PFSK-1 (cell line): ENCODE measurements around the gene APH1B.

Source experiments
- FOXP2 ChIP-seq: optimal IDR thresholded peaks from 2 replicates; pipeline ENCODE3; 2011; ENCODE audit warnings: borderline replicate concordance, control low read depth, inconsistent platforms; ENCODE audit not compliant: insufficient read depth; ENCODE audit errors: extremely low read length, extremely low read depth
- POLR2AphosphoS5 ChIP-seq: IDR thresholded peaks from 2 replicates; pipeline ENCODE4 v1.6.1; 2012; ENCODE audit warnings: low read depth, mild to moderate bottlenecking, control low read depth, low read length, moderate library complexity
- SIN3A ChIP-seq: IDR thresholded peaks from 2 replicates; pipeline ENCODE4 v1.6.1; 2012; ENCODE audit warnings: mild to moderate bottlenecking, low read length, moderate library complexity, borderline replicate concordance; ENCODE audit not compliant: insufficient read depth
- TAF1 ChIP-seq: IDR thresholded peaks from 2 replicates; pipeline ENCODE4 v1.6.1; 2012; ENCODE audit warnings: low read length, control low read depth, borderline replicate concordance; ENCODE audit not compliant: insufficient read depth
- TF ChIP-seq, protein P1 (sequence below), 2 experiments: IDR thresholded peaks; 2 replicates each; pipeline versions ENCODE4 v1.6.1 to v1.8.0; 2011 to 2012; ENCODE audit warnings: low read depth in 2 of 2, low read length in 2 of 2, control low read depth in 1 of 2, inconsistent platforms in 1 of 2, mild to moderate bottlenecking in 1 of 2, moderate library complexity in 1 of 2; ENCODE audit not compliant: insufficient read depth in 1 of 2

APH1B gene

GRCh38 chr15:63260791-63261190, 16.6 kb upstream of the APH1B start:
- TF ChIP-seq FOXP2, result no peak
- no peak for TF ChIP-seq TAF1
- TF ChIP-seq SIN3A, result no peak
- no peak for TF ChIP-seq POLR2AphosphoS5
- TF ChIP-seq, protein P1, sequence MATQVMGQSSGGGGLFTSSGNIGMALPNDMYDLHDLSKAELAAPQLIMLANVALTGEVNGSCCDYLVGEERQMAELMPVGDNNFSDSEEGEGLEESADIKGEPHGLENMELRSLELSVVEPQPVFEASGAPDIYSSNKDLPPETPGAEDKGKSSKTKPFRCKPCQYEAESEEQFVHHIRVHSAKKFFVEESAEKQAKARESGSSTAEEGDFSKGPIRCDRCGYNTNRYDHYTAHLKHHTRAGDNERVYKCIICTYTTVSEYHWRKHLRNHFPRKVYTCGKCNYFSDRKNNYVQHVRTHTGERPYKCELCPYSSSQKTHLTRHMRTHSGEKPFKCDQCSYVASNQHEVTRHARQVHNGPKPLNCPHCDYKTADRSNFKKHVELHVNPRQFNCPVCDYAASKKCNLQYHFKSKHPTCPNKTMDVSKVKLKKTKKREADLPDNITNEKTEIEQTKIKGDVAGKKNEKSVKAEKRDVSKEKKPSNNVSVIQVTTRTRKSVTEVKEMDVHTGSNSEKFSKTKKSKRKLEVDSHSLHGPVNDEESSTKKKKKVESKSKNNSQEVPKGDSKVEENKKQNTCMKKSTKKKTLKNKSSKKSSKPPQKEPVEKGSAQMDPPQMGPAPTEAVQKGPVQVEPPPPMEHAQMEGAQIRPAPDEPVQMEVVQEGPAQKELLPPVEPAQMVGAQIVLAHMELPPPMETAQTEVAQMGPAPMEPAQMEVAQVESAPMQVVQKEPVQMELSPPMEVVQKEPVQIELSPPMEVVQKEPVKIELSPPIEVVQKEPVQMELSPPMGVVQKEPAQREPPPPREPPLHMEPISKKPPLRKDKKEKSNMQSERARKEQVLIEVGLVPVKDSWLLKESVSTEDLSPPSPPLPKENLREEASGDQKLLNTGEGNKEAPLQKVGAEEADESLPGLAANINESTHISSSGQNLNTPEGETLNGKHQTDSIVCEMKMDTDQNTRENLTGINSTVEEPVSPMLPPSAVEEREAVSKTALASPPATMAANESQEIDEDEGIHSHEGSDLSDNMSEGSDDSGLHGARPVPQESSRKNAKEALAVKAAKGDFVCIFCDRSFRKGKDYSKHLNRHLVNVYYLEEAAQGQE (IDR thresholded peaks at IDR 0.05; ENCODE audit: insufficient read depth in 1 of 2, low read depth in 2 of 2, low read length in 2 of 2), result no peak

GRCh38 chr15:63261311-63261710, 16.1 kb upstream of the APH1B start:
- TF ChIP-seq POLR2AphosphoS5 (no peak), SIN3A (no peak)

- TF ChIP-seq FOXP2 (no peak), POLR2AphosphoS5 (no peak), TAF1 (no peak), SIN3A (no peak)
- TF ChIP-seq, protein P1 (IDR thresholded peaks at IDR 0.05; ENCODE audit: insufficient read depth in 1 of 2, low read depth in 2 of 2, low read length in 2 of 2), result no peak
Observed at GRCh38 chr15:63263519-63263918, 13.9 kb upstream of the APH1B start.

DNA sequence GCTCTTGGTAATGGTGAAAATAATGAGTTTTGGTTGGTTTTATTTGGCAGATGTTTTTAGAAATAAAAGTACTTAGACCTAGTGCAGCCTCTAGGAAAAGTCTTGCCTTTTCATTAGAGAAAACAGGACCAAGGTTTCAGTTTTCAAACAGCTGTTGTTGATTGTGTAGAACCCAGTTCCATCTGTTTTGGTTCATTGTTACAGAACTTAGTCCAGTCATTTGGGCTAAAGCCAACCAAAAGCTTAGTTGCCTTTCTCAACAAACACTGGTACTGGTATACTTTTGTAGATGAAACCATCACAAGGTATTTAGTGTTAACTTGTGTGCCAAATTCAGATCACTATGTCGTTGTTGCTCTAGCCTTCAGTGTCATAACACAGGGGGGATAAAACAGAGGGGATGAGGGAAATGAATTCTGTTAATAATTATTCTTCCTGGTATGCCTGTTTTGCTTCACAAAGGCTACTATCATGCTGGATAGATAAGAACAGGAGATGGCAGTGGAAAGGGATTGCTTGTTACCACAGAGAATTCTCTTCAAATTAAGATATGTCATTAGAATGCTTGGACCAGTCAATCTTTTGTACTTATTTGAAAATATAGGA, 12.6 kb upstream of the APH1B start:
- TF ChIP-seq FOXP2 (no peak), SIN3A (no peak), POLR2AphosphoS5 (no peak), TAF1 (no peak)
- TF ChIP-seq, protein P1 (IDR thresholded peaks at IDR 0.05; ENCODE audit: insufficient read depth in 1 of 2, low read depth in 2 of 2, low read length in 2 of 2), result no peak

DNA sequence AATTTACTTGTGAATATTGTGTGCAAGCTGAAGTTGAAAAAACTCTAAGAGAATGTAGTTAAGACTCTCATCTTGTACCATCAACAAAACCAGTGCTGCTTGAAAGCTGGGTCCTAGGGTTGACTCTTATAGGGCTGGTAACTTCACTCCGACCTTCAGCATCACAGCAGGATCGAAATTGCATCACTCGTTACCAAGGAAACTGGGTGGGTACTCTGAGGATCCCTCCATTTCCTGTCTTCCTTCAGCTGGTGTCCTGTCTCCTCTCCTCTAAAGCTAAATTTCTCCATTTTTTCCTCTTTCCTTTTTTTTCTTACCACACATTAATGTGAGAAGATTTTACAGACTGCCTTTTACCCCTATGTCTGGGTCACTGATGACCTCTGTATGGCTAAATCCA, 3.0 kb upstream of the APH1B start:
- no peak for TF ChIP-seq FOXP2
- TF ChIP-seq SIN3A, result no peak
- TF ChIP-seq, protein P1 (IDR thresholded peaks at IDR 0.05; ENCODE audit: insufficient read depth in 1 of 2, low read depth in 2 of 2, low read length in 2 of 2), result no peak
- TF ChIP-seq TAF1, result no peak
- TF ChIP-seq POLR2AphosphoS5, result no peak
